ENCODE data around the gene TTC19. TPM values are rescaled to one million over a fixed set of nuclear protein-coding genes. Genes with fewer than 3 reads are reported as not detected.

TTC19 gene
- total RNA-seq, 2 donors from 2014 or later: 64.1 to 75.8 TPM

GRCh38 chr17:16075949-16076348 is 76.3 kb downstream of the TTC19 start:
- 90 to 95% methylated on average over 5 of the region's 5 CpGs for WGBS, 2 donors
- ATAC-seq (no peak), DNase-seq (no peak)
- TF ChIP-seq CTCF (IDR thresholded peaks at IDR 0.05) (no peak), POLR2A (IDR thresholded peaks at IDR 0.05) (no peak)
- H3K36me3 ChIP-seq (replicated peaks in 1 of 2; ENCODE audit: insufficient read depth in 1 of 2, low read depth in 2 of 2): peaks cover 5 to 34% of the 10 kb centered on the region in 2 donors
- no peaks in the 10 kb centered on the region for H3K4me1 ChIP-seq
- no peak overlapping the region for H3K27ac ChIP-seq
- no peak overlapping the region for H3K4me3 ChIP-seq
- no peaks in the 10 kb centered on the region for H3K9me3 ChIP-seq
- intact Hi-C loops (cut with DNase I): no loop called here
- no peaks in the 10 kb centered on the region for H3K27me3 ChIP-seq

Other genes with a start within 250 kb of the TTC19 start
- 1 to 10 TPM; 1.3 to 1.8 TPM for gene ADORA2B, start 54.7 kb upstream of the TTC19 start, total RNA-seq
- gene ZSWIM7, start 120 bp upstream of the TTC19 start, total RNA-seq: 10 to 100 TPM; 18.2 to 18.8 TPM
- 100 to 1,000 TPM; 120 to 230 TPM for gene NCOR1, start 215.7 kb downstream of the TTC19 start, total RNA-seq
- 100 to 1,000 TPM in 1 of 2 donors, 10 to 100 TPM in 1; 34.5 to 109 TPM for gene PIGL, start 217.4 kb downstream of the TTC19 start, total RNA-seq

All from body of pancreas (tissue), 4 donors.